Measurements from ENCODE around the gene MRTFB. TPM values are rescaled to one million over a fixed set of nuclear protein-coding genes. Genes with fewer than 3 reads are reported as not detected.

Gene MRTFB
- total RNA-seq, 1 experiment from 2014 or later = 29.5 TPM

DNA sequence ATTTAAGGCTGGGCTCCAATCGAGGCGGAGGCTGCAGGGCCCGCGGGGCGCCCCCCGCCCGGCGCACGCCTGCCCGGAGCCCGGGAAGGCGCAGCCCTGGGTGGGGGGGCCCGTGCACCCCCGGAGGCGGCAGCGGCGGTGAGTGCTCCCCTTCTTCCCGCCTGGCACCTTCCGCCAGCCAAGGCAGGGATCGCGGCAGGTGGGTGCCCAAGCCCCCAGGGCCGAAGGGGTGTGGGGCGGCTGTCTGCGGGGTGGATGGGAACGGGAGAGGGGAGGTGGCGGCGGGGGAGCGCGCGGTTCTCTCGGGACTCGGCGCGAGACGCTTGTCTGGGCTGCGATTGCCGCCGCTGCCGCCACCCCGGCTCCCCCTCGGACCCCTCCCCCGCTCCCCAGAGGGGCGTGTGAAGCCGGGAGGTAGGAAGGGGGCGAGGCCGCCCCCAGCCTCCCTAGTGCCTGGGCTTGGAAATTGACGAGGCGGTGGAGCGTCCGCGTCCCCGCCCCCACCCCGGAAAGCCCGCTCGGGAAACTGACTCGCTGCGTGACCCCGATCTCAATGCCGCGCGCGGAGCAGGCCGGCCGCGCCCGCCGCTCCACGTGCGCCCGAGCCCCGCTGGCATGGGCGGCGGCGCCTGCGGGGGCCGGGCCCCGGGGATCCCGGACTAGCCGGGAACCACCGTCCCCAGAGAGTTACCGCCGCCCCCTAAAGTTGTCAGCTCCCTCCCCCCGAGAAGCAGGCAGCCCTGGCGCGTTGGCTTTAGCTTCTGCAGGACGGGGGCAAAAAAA lies 231.5 kb downstream of the MRTFB start:
- no peaks in the 10 kb centered on the region for H3K4me1 Mint-ChIP-seq (ENCODE audit: low read depth, unreplicated experiment)
- peak in 1 of 2 experiments; percentile 43 for DNase-seq
- Histone ChIP-seq H3K9me3 (no peaks in the 10 kb centered on the region), H3K4me1 (0 out of 2 replicates have a peak, but pooled peaks cover 6% of the 10 kb centered on the region), H3K36me3 (ENCODE audit: control insufficient read depth, insufficient read depth, low read length) (no peaks in the 10 kb centered on the region), H3K4me3 (ENCODE audit: low read depth, low read length) (peak overlapping the region; percentile 78), H3K27me3 (replicated peaks; ENCODE audit: control insufficient read depth, insufficient read depth, low read length) (no peaks in the 10 kb centered on the region)
- H3K27me3 Mint-ChIP-seq (ENCODE audit: insufficient read depth, unreplicated experiment) = no peaks in the 10 kb centered on the region
- H3K9me3 Mint-ChIP-seq (ENCODE audit: unreplicated experiment) = no peaks in the 10 kb centered on the region
- ChIA-PET POLR2A (no interaction called here), CTCF (no interaction called here)
- H3K4me3 Mint-ChIP-seq (ENCODE audit: unreplicated experiment) = peak overlapping the region; percentile 75
- TF ChIP-seq, protein P1, sequence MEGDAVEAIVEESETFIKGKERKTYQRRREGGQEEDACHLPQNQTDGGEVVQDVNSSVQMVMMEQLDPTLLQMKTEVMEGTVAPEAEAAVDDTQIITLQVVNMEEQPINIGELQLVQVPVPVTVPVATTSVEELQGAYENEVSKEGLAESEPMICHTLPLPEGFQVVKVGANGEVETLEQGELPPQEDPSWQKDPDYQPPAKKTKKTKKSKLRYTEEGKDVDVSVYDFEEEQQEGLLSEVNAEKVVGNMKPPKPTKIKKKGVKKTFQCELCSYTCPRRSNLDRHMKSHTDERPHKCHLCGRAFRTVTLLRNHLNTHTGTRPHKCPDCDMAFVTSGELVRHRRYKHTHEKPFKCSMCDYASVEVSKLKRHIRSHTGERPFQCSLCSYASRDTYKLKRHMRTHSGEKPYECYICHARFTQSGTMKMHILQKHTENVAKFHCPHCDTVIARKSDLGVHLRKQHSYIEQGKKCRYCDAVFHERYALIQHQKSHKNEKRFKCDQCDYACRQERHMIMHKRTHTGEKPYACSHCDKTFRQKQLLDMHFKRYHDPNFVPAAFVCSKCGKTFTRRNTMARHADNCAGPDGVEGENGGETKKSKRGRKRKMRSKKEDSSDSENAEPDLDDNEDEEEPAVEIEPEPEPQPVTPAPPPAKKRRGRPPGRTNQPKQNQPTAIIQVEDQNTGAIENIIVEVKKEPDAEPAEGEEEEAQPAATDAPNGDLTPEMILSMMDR (IDR thresholded peaks at IDR 0.05; ENCODE audit: insufficient read depth in 1 of 2, low read depth in 1 of 2, low read length in 1 of 2, severe bottlenecking in 1 of 2, unreplicated experiment in 1 of 2) = no peak
- BruUV-seq (replicated peaks) = no TSS peak
- intact Hi-C loops (cut with micrococcal nuclease; ENCODE audit: unreplicated experiment) = no loop called here
- H3K27ac Mint-ChIP-seq (ENCODE audit: unreplicated experiment) = no peak overlapping the region
- no peaks in the 10 kb centered on the region for H3K36me3 Mint-ChIP-seq (ENCODE audit: insufficient read depth, unreplicated experiment)

DNA sequence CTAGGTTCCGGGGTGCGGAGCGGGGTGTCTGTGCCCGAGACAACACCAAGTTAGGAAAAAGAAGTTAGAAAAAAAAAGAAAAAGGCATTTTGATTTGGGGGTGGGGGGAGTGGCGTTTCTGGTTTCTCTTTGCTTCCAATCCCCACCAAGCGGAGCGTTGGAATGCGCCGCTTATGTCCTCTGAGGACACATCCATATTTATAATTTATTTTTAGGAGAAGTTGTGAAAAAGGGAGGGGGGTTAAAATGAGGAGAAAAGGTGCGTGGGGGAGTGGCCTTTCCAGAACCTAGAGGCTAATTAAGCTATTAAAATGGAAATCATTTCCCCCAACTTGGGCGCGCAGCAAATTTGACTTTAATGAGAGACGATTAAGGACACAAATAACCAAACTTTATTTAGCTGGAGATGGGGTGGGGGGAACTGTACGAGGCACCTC lies 232.1 kb downstream of the MRTFB start:
- TSS peak; percentile 26 for BruUV-seq (replicated peaks)
- Mint-ChIP-seq H3K9me3 (ENCODE audit: unreplicated experiment) (no peaks in the 10 kb centered on the region), H3K4me3 (ENCODE audit: unreplicated experiment) (peak overlapping the region; percentile 75), H3K27ac (ENCODE audit: unreplicated experiment) (no peak overlapping the region), H3K27me3 (ENCODE audit: insufficient read depth, unreplicated experiment) (no peaks in the 10 kb centered on the region), H3K36me3 (ENCODE audit: insufficient read depth, unreplicated experiment) (no peaks in the 10 kb centered on the region), H3K4me1 (ENCODE audit: low read depth, unreplicated experiment) (no peaks in the 10 kb centered on the region)
- Histone ChIP-seq H3K36me3 (ENCODE audit: control insufficient read depth, insufficient read depth, low read length) (no peaks in the 10 kb centered on the region), H3K4me1 (0 out of 2 replicates have a peak, but pooled peaks cover 6% of the 10 kb centered on the region), H3K9me3 (no peaks in the 10 kb centered on the region), H3K27me3 (replicated peaks; ENCODE audit: control insufficient read depth, insufficient read depth, low read length) (no peaks in the 10 kb centered on the region), H3K4me3 (ENCODE audit: low read depth, low read length) (peak overlapping the region; percentile 78)
- TF ChIP-seq, protein P1 (IDR thresholded peaks at IDR 0.05; ENCODE audit: insufficient read depth in 1 of 2, low read depth in 1 of 2, low read length in 1 of 2, severe bottlenecking in 1 of 2, unreplicated experiment in 1 of 2) = no peak
- POLR2A ChIA-PET = no interaction called here
- no peak for DNase-seq
- intact Hi-C loops (cut with micrococcal nuclease; ENCODE audit: unreplicated experiment) = no loop called here
- CTCF ChIA-PET = no interaction called here

DNA sequence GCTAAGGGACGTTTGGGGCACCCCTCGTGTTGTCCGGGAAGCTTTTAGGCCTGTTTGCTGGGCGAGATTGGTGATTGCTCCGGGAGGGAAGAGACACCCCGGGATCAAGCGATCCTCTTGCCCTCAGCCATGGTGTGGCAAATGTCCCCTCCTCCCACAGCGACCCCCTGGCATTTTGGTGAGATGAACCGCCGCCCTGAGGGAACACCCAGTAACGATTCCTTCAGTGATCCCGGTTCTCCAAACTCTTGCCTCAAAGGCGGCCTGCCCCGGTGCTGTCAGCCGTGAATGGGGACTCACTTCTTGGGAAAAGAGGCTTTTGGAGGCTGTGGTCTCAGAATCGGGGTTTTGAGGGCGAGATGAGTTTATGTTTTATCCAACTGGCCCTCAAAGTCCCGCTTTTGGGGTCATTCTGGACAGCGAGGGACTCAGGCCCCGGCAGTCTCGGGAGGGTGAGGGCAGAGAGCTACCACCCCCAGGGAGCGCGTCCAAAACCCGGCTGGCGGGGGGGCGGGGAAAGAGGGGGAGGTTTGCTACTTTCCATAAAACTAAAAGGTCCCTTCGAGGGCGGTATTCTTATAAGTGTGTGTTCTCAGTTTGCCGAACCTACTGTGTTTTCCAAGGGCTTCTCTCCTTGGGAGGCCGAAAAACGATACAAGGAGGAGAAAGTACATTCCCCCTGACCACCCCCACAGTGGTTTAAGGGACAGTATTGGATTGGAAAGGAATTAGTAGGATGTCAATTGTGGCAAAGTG lies 232.7 kb downstream of the MRTFB start:
- ChIA-PET POLR2A (no interaction called here), CTCF (no interaction called here)
- Histone ChIP-seq H3K36me3 (ENCODE audit: control insufficient read depth, insufficient read depth, low read length) (no peaks in the 10 kb centered on the region), H3K27me3 (replicated peaks; ENCODE audit: control insufficient read depth, insufficient read depth, low read length) (no peaks in the 10 kb centered on the region), H3K4me1 (0 out of 2 replicates have a peak, but pooled peaks cover 6% of the 10 kb centered on the region), H3K4me3 (ENCODE audit: low read depth, low read length) (no peak overlapping the region), H3K9me3 (no peaks in the 10 kb centered on the region)
- no peaks in the 10 kb centered on the region for H3K27me3 Mint-ChIP-seq (ENCODE audit: insufficient read depth, unreplicated experiment)
- H3K36me3 Mint-ChIP-seq (ENCODE audit: insufficient read depth, unreplicated experiment) = no peaks in the 10 kb centered on the region
- H3K9me3 Mint-ChIP-seq (ENCODE audit: unreplicated experiment) = no peaks in the 10 kb centered on the region
- no peak overlapping the region for H3K27ac Mint-ChIP-seq (ENCODE audit: unreplicated experiment)
- no peaks in the 10 kb centered on the region for H3K4me1 Mint-ChIP-seq (ENCODE audit: low read depth, unreplicated experiment)
- H3K4me3 Mint-ChIP-seq (ENCODE audit: unreplicated experiment) = peak overlapping the region; percentile 75
- BruUV-seq (replicated peaks) = no TSS peak
- no peak for DNase-seq
- TF ChIP-seq, protein P1 (IDR thresholded peaks at IDR 0.05; ENCODE audit: insufficient read depth in 1 of 2, low read depth in 1 of 2, low read length in 1 of 2, severe bottlenecking in 1 of 2, unreplicated experiment in 1 of 2) = no peak
- intact Hi-C loops (cut with micrococcal nuclease; ENCODE audit: unreplicated experiment) = no loop called here
